Thyroid gland (tissue), 4 donors: ENCODE measurements around the gene CIAO3. TPM values are rescaled to one million over a fixed set of nuclear protein-coding genes. Genes with fewer than 3 reads are reported as not detected.
A peak's percentile ranks its signal among the peaks of the same experiment; 100 is the strongest.
"Not testable (repeated sequence)": the region's sequence is repeated elsewhere in the genome, so short reads cannot be mapped to it uniquely, and the experiment has no call there.

Experiments
- DNase-seq, 2 donors: peaks; one replicate each; pipeline ENCODE4 v3.0.0-alpha.2; 2019
- H3K27ac ChIP-seq, 3 donors: fragments of 200-600 bp; sonication (generic); 1 replicate in 2 of 3; 2 replicates in 1 of 3; pipeline ENCODE4 v1.5.1; 2016 to 2019; ENCODE audit warnings: mild to moderate bottlenecking in 1 of 3, moderate library complexity in 1 of 3
- H3K27me3 ChIP-seq: fragments of 200-600 bp; sonication (generic); one replicate; pipeline ENCODE4 v1.5.1; 2019
- H3K36me3 ChIP-seq, 2 donors: fragments of 200-600 bp; sonication (generic); one replicate each; pipeline ENCODE4 v1.5.1; 2016 to 2019
- H3K4me1 ChIP-seq, 2 donors: fragments of 200-600 bp; sonication (generic); one replicate each; pipeline ENCODE4 v1.5.1; 2017 to 2019
- H3K4me3 ChIP-seq, 3 donors: fragments of 200-600 bp; sonication (generic); replicated peaks in 1 of 3; 1 replicate in 2 of 3; 2 replicates in 1 of 3; pipeline ENCODE4 v1.5.1; 2016; ENCODE audit warnings: mild to moderate bottlenecking in 1 of 3
- H3K9me3 ChIP-seq: fragments of 200-600 bp; sonication (generic); one replicate; pipeline ENCODE4 v1.5.1; 2017
- POLR2A ChIP-seq, 2 donors: fragments of 450-650 bp; IDR thresholded peaks; one replicate each; pipeline ENCODE4 v1.6.1; 2017; ENCODE audit warnings: antibody characterized with exemption in 2 of 2, mild to moderate bottlenecking in 2 of 2, moderate library complexity in 1 of 2
- WGBS, 2 donors: methylation state at CpG; one replicate each; pipeline ENCODE4 v1.1.5; 2017; 5-methylcytosine and 5-hydroxymethylcytosine counted together
- intact Hi-C: fragments of 100-400 bp; cut with DNase I; formaldehyde crosslinking; loops from one replicate; pipeline ENCODE4 v1.15.1; 2023
- total RNA-seq, 4 donors: library from RNA; depleted of rRNA; stranded (reverse); fragments of >200 nt; gene quantifications; one replicate each; pipeline ENCODE4 v1.2.3, GENCODE V29; 2016
- TF ChIP-seq, protein P1 (sequence below), 6 experiments: fragments of 200-600 bp in 3 of 6; fragments of 450-650 bp in 3 of 6; sonication (generic) in 3 of 6; IDR thresholded peaks; one replicate each; pipeline ENCODE4 v1.5.1; 2016 to 2019; ENCODE audit warnings: antibody characterized with exemption in 6 of 6, mild to moderate bottlenecking in 2 of 6, inconsistent platforms in 1 of 6, moderate library complexity in 1 of 6

Gene CIAO3
- total RNA-seq, 4 donors from 2014 or later = 38.7 to 53.8 (median 44.6) TPM

DNA sequence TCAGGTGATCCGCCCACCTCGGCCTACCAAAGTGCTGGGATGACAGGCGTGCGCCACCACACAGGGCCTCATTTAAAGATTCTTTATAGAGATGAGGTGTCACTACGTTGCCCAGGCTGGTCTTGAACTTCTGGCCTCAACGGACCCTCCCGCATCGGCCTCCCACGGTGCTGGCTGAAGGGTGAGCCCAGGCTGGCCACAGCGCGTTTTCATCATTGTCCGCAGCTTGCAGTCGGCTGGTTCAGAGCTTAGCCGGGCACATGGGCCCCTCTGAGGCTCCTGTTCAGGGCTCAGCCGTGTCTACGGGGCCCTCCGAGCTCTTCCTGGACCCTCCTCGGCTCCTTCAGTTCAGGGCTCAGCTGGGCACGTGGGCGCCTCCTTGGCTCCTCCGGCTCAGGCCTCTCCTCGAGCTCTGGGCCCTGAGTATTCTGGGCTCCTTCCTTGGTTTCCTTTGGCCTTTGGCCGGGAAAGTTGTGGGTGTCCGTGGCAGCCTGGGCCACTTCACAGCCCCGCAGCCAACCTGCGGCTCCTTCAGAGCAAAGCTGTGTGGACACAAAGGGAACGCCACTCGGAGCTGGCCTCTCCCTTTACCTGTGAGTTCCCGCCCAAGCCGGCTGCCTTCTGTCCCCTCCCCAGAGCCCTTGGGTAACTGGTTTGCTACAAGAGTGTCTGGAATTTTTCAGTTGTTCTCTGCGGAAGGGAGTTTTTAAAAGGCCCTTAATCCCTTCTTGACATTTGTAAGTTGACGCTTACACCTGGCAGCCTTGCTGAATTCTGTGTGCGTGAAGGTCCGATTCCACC lies 18.5 kb upstream of the CIAO3 start:
- TF ChIP-seq POLR2A (IDR thresholded peaks at IDR 0.05) = no peak
- TF ChIP-seq, protein P1, sequence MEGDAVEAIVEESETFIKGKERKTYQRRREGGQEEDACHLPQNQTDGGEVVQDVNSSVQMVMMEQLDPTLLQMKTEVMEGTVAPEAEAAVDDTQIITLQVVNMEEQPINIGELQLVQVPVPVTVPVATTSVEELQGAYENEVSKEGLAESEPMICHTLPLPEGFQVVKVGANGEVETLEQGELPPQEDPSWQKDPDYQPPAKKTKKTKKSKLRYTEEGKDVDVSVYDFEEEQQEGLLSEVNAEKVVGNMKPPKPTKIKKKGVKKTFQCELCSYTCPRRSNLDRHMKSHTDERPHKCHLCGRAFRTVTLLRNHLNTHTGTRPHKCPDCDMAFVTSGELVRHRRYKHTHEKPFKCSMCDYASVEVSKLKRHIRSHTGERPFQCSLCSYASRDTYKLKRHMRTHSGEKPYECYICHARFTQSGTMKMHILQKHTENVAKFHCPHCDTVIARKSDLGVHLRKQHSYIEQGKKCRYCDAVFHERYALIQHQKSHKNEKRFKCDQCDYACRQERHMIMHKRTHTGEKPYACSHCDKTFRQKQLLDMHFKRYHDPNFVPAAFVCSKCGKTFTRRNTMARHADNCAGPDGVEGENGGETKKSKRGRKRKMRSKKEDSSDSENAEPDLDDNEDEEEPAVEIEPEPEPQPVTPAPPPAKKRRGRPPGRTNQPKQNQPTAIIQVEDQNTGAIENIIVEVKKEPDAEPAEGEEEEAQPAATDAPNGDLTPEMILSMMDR (IDR thresholded peaks at IDR 0.05) = no peak
- Histone ChIP-seq H3K4me1 (peaks cover 4 to 5% of the 10 kb centered on the region in 2 donors), H3K36me3 (no peaks in the 10 kb centered on the region), H3K9me3 (no peaks in the 10 kb centered on the region), H3K4me3 (no peak overlapping the region), H3K27me3 (no peaks in the 10 kb centered on the region), H3K27ac (no peak overlapping the region)
- 64 to 65% methylated on average over 27 to 28 of the region's 34 CpGs for WGBS, 2 donors
- DNase-seq = peak; percentile 67
- intact Hi-C loops = no loop called here

DNA sequence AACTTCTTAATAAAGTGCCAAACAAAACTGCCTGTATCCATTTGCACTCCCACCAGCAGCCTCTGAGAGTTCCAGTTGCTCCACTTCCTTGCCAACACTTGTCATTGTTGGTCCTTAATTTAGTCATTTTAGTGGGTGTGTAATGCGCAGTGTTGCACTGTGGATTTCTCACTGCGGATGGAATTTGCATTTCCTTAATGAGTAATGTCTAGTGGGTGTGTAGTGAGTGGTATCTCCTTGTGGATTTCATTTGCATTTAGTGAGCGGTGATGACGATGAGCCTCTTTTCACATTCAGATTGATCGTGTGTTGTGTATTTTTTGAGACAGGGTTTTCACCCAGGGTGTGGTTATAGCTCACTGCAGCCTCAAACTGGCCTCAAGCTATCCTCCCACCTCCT lies 15.6 kb upstream of the CIAO3 start:
- 96% methylated on average over 5 of the region's 5 CpGs for WGBS, 2 donors

DNA sequence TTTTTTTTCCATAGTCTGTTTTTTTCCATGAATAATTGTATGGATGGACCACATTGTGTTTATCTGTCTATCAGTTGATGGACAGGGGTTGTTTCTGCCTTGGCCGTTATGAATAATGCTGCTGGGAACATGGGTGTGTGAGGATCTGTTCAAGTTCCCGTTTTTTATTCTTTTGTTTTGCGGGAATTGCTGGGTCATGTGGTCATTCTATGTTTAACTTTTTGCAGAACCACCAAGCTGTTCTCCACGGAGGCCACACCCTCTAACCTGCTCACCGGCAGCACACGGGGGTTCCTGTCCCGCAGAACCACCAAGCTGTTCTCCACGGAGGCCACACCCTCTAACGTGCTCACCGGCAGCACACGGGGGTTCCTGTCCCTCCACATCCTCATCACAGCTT lies 13.9 kb upstream of the CIAO3 start:
- no peak for DNase-seq
- Histone ChIP-seq H3K4me1 (peaks cover 0 to 4% of the 10 kb centered on the region in 2 donors), H3K27me3 (no peaks in the 10 kb centered on the region), H3K27ac (no peak overlapping the region), H3K9me3 (no peaks in the 10 kb centered on the region), H3K36me3 (no peaks in the 10 kb centered on the region), H3K4me3 (no peak overlapping the region)
- TF ChIP-seq, protein P1 (IDR thresholded peaks at IDR 0.05) = no peak
- TF ChIP-seq POLR2A (IDR thresholded peaks at IDR 0.05) = no peak
- intact Hi-C loops = no loop called here
- WGBS, 2 donors = 62 to 65% methylated on average over 11 of the region's 11 CpGs

More for the DNA sequence above, 15.6 kb upstream of the CIAO3 start:
- Histone ChIP-seq H3K9me3 (no peaks in the 10 kb centered on the region), H3K4me3 (no peak overlapping the region), H3K36me3 (no peaks in the 10 kb centered on the region), H3K27ac (no peak overlapping the region), H3K4me1 (peaks cover 4 to 5% of the 10 kb centered on the region in 2 donors), H3K27me3 (no peaks in the 10 kb centered on the region)
- TF ChIP-seq, protein P1 (IDR thresholded peaks at IDR 0.05) = no peak
- no peak for TF ChIP-seq POLR2A (IDR thresholded peaks at IDR 0.05)
- intact Hi-C loops = no loop called here
- no peak for DNase-seq

DNA sequence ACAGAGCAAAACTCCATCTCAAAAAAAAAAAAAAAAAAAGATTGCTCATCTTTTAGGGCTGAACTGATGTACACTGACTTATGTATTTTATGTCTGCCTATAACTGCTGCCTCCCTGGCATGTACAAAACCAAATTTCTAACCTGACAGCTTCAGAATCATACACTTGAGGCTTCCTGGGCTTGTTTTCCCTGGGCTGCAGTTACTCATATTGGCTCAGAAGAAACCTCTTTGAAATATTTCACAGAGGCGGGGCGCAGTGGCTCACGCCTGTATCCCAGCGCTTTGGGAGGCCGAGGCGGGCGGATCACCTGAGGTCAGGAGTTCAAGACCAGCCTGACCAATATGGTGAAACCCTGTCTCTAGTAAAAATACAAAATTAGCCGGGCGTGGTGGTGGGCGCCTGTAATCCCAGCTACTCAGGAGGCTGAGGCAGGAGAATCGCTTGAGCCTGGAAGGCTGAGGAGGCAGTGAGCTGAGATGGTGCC lies 13.4 kb upstream of the CIAO3 start:
- H3K27me3 ChIP-seq, intact Hi-C loops, DNase-seq, H3K9me3 ChIP-seq, H3K4me1 ChIP-seq, H3K36me3 ChIP-seq, H3K27ac ChIP-seq, H3K4me3 ChIP-seq: not testable (repeated sequence)
- 90% methylated on average over 11 of the region's 11 CpGs for WGBS, 2 donors

DNA sequence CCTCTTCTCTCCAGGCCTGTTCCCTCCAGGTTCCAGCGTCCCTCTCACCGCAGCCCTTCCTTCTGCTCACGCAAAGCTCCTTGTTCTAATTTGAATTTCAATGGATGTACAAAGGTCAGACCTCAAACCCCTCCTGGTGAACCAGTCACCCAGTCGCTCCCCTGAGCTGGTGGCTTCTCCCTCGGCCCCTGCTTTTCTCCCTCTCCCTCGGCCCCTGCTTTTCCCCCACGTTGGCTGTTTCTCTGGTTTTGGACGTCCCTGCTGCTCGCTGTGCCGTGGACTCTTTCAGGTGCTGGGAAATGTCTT lies 11.2 kb upstream of the CIAO3 start:
- Histone ChIP-seq H3K27ac (no peak overlapping the region), H3K9me3 (no peaks in the 10 kb centered on the region), H3K4me1 (no peaks in the 10 kb centered on the region), H3K36me3 (no peaks in the 10 kb centered on the region), H3K4me3 (no peak overlapping the region), H3K27me3 (no peaks in the 10 kb centered on the region)
- TF ChIP-seq, protein P1 (IDR thresholded peaks at IDR 0.05) = no peak
- no peak for TF ChIP-seq POLR2A (IDR thresholded peaks at IDR 0.05)
- intact Hi-C loops = no loop called here
- 17 to 25% methylated on average over 10 of the region's 10 CpGs for WGBS, 2 donors
- no peak for DNase-seq
